Fibroblast of pulmonary artery (primary cell): ENCODE results near the gene PIGL.

ENCODE experiments used
- DNase-seq: peaks from one replicate; pipeline ENCODE4 v3.0.0-alpha.2; 2010; ENCODE audit warnings: low read depth
- H3K4me3 ChIP-seq: replicated peaks from 2 replicates; pipeline ENCODE4 v1.5.1; 2011; ENCODE audit warnings: low read depth, mild to moderate bottlenecking, control low read depth, low read length, moderate library complexity
- CTCF ChIP-seq: IDR thresholded peaks from 2 replicates; pipeline ENCODE4 v1.5.1; 2011; ENCODE audit warnings: mild to moderate bottlenecking, control low read depth, low read length, inconsistent platforms; ENCODE audit errors: missing control alignments

The PIGL gene

DNA sequence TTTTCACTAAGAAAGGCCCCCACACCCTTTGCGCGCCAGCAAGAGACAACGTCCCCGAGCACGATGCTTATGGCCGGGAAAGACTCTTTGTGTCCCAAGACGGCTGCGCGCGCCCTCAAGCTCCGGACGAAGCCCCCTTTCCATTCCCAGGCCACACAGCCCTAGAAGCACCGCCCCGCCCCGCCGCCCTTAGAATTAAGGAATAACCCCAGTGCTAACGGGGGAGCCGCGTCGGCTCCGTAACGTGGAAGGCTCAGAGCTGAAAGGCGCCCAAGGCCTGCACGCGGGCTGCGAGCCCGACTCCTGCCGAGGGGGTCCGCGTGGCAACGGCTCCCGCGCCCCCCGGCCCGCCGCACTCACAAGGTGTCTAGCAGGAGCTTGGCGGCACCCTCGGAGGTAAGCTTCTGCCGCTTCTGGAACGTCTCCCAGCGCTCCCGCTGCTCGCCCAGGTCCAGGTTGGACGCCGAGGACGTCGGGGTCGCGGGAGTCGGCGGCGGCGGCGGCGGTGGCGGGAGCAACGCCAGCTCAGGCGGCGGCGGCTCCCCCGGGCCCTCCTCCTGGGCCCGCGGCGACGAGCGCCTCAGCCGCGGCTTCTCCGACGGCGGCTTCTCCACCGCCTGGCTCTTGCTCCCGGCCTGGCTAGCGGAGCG lies 135.8 kb downstream of the PIGL start:
- H3K4me3 ChIP-seq = peak overlapping the region; percentile 63
- TF ChIP-seq CTCF = no peak
- DNase-seq = peak; percentile 6

- H3K4me3 ChIP-seq = peak within 1 kb of the TSS; percentile 63
- peak; percentile 29 for DNase-seq
- no peak for TF ChIP-seq CTCF
Observed at GRCh38 chr17:16353317-16354174, 136.5 kb downstream of the PIGL start, which contains the start of gene CENPV. CENPV (minus strand) TSS chr17:16353469; CDS start chr17:16353436, 33 bp downstream.

DNA sequence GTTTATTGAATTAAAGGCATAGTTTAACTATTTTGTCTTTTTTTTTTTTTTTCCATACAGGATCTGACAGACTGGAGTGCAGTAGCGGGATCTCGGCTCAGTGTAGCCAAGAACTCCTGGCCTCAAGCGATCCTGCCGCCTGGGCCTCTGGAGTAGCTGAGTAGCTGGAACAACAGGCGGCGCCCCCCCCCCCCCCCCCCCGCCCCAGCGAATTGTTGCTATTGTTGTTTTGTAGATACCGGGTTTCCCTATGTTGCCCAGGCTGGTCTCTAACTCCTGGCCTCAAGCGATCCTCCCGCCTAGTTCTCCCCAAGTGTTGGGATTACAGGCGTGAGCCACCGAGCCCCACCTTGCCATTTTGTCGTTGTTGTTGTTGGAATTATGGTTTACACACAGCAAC lies 137.6 kb downstream of the PIGL start:
- no peak for TF ChIP-seq CTCF
- no peak overlapping the region for H3K4me3 ChIP-seq
- no peak for DNase-seq

DNA sequence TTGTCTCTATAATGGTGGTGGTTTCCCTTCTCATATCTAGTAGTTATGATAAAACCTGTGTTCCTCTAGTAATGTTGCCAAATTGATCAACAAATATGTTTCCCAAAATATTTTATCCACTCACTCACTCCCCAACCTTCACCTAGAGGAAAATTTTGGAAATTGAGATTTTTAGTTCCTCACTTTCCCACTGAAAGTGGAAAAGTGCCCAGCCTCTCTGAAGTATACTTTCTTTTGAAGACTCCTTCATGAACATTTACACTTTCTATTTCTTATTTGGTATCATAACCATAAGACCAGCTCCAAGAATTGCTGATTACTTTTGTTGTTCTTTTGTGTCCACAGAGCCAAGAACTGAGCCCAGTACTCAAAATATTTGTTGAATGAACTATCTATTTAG lies 141.4 kb downstream of the PIGL start:
- no peak overlapping the region for H3K4me3 ChIP-seq
- no peak for TF ChIP-seq CTCF
- no peak for DNase-seq

GRCh38 chr17:16361874-16362273 lies 144.9 kb downstream of the PIGL start:
- DNase-seq = no peak
- TF ChIP-seq CTCF = no peak
- no peak overlapping the region for H3K4me3 ChIP-seq

DNA sequence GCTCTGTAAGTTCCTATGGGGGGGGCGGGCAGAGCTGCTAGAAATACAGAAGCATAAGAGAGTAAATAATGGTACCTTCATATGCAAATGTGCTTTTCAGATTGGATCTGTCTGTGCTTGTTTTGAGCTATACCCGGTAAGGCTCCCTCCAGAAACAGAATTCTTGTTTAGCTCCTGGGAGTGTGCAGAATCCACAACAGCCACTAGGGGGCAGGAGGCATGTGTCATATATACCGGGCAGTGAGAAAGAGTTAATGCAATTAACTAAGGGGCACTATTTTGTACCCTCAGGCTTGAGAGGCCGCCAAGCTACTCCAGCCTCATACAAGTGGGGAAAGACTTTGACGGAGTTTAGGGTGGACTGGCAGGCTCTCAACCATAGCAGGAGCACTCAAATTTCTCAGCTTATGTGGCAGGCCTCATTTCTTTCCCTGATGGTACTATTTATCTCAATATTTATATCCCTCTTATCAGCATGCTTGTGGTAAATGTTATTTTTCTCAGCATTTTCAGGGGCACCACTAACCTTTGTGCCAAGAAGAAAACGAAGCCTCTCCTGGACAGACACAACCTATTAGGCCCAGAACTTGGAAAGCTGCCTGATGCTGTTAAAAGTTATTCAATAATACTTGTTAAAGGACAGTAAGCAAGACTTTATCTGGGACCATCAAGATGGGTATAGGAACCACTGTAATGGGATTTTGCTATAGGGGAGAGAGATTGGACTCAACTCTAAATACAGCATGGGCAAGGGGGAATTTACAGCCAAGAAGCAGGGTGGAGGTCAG lies 146.9 kb downstream of the PIGL start:
- peak; percentile 81 for DNase-seq
- TF ChIP-seq CTCF = peak; percentile 97
- no peak overlapping the region for H3K4me3 ChIP-seq
